ENCODE results near the gene DYNLRB2. TPM values are rescaled to one million over a fixed set of nuclear protein-coding genes. Genes with fewer than 3 reads are reported as not detected.

The DYNLRB2 gene
- not detected in 2 replicates for total RNA-seq (2014; rRNA removed; shearing (Covaris generic))

DNA sequence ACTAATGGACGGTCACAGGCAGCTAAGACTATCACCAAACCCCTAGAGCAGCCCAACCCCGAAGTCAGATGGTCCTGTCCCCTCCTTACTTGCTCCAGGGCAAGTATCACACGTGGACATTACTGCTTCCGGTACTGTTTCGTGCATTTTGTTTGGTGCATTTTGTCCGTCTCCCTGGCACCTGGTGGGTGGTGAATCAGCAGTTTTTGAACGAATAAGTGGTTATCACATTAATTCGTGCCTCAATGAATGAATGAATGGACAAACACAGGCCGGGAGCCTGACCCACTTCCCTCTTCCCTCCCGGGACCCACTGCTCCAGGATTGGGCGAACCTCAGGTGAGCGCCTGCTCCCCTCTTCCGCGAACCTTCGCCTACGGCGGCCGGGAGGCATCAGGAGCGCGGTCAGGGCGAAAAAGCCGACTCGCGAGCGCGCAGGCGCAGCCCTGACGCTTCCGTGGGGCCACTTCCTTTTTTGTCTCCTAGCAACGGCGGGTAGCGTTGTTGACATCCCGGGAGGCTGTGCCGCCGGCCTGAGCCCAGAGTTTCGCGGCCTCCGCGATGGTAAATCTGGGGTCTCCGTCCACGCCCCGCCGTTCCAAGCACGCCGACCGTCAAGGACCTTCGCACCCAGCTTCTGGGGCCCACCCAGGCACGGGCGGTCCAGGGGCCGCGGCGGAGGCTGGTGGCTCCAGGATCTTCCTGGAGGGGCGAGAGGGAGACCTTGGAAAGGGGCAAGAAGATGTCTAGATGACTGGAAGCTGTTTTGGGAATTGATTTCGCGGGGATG, at the start of gene DYNLRB2:
DYNLRB2 (plus strand) TSS at position 478 of the 790 bp plus-strand sequence; CDS start at position 562, 84 bp downstream.
- DNase-seq (ENCODE audit: low spot score): peak; percentile 61

GRCh38 chr16:80500116-80500859, 40.5 kb upstream of the DYNLRB2 start:
- no peak for DNase-seq (ENCODE audit: low spot score)

- no peak for DNase-seq (ENCODE audit: low spot score)
These were observed 39.8 kb upstream of the DYNLRB2 start for GRCh38 chr16:80500961-80501525.

DNA sequence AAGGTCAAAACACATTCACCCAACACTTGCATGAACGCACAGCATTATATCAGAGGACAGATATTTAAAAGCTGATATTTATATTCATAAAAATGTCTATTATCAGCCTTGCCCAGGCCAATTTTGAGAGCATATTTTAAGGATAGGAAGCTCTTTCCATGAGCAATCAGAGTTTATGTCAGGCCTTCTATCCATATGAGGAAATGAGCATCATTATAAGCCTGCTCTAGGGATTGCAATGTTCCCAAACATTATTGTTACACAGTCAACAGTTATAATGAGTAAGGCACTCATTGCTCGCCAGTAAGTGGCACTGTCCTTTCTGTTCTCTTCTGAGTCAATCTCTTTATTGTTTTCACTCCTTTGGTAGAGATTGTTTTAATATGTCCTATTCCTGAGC, 37.7 kb upstream of the DYNLRB2 start:
- no peak for DNase-seq (ENCODE audit: low spot score)

- no peak for DNase-seq (ENCODE audit: low spot score)
These were observed 33.3 kb upstream of the DYNLRB2 start for GRCh38 chr16:80507538-80507937.

DNA sequence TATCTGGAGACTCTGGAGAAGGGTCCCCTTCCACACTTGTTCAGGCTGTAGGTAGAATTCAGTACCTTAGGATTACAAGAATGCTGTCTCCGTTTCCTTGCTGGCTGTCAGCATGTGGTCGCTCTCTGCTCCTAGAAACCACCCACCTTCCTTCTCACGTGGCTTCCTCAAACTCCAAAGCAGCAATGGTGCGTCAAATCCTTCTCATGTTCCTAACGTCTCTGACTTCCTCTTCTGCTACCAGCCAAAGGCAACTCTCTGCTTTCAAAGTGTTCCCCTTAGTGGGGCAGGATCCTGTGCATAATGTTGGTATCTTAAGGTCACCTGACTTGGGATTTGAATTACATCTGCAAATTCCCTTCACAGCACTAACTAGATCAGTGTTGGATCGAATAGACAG, 30.9 kb upstream of the DYNLRB2 start:
- no peak for DNase-seq (ENCODE audit: low spot score)

GRCh38 chr16:80511824-80512592, 28.8 kb upstream of the DYNLRB2 start:
- no peak for DNase-seq (ENCODE audit: low spot score)

DNA sequence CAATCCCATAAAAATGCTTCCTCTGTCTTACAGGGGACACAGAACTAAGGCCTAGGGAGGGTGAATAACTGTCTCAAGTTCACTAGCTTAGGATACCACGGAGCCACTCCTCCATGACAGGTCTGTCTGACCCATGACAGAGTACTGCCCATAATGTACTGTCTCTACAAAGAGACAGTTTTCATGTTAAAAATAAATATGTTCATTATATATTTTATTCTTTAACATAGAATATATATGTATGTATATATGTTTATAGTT, 28.3 kb upstream of the DYNLRB2 start:
- no peak for DNase-seq (ENCODE audit: low spot score)

DNA sequence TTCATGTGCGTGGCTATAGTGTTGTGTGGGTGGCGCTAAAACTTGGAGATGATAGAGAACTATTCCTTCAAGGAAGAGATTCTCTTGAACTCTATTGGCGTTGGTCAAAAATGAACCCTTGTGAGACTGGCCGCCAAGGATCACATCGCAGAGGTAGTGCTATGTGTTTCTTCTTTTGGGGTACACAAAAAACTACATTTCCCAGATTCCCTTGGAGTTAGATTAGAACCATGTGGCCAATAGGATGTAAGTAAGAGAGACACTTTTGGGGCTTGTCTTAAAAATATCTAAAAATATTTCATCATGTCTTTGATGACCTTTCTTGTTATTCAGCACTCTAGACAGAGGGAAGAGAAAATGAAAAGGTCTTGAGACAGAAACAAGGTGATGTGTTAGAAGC, 25.4 kb upstream of the DYNLRB2 start:
- DNase-seq (ENCODE audit: low spot score): no peak

- no peak for DNase-seq (ENCODE audit: low spot score)
These were observed 22.9 kb upstream of the DYNLRB2 start for GRCh38 chr16:80517846-80518245.

- DNase-seq (ENCODE audit: low spot score): no peak
These were observed 22.4 kb upstream of the DYNLRB2 start for GRCh38 chr16:80518436-80518835.

DNA sequence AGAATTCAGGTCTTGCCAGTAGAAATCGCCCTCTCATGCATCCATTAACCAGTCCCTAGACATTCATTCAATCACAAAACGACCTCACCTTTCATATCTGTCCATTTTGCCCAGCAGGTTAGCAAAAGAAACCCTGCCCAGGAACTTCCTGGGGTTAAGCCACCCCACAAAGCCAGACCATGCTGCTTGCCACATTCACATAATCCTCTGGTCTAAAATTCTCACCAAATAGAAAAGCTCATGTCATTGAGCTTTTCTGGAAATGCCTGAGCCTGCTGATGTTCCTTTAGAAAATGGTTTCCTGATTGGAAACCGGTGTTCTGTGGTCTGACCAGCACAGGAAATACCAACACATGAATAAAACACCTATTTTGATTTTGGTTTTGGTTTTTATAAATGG, 21.6 kb upstream of the DYNLRB2 start:
- no peak for DNase-seq (ENCODE audit: low spot score)

DNA sequence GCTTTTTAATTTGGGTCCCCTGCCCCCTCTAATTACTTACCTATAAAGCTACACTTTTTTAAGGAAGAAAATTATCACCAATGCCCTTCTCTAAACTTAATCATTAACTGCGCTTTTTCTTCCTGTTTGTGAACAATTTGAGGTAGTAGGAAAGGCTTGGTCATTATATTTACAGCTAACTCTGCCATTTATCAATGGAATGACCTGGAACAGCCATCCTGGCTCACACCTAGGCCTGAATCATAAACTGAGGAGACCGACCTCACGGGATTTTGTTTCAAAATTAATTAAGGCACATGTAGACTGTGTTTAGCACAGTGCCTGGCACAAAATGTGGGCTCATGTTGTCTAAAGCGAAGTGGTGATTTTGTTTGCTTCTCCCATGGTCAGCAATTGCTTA, 15.4 kb upstream of the DYNLRB2 start:
- DNase-seq (ENCODE audit: low spot score): no peak

DNA sequence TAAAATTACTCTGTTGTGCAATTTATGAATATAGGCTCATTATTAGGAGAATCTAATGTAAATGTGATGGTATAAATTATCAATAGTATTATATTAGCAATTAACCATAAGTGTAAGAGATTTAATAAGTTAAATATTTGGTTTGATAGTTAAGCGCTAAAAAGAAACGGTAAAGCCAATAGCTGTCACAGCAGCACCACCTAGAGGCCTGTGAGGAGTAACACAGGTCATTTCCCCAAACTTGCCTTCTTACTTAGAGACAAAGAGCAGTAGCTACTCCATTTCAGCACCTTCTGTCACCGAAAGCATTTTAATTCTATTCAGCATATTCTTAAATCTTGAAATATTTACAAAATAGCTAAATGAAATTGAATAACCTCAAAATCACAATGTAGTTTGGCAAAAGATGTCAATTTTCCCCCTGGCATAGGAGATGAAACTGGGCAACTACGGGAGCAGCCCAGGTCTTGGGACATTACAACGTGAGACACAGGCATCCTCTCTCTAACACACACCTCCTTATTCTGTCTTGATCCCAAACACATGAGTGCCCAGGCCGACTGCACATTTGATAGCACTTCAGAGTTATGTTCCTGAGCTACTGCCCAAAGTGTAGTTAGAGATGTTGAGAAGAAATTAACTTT, 14.3 kb upstream of the DYNLRB2 start:
- peak; percentile 74 for DNase-seq (ENCODE audit: low spot score)

GRCh38 chr16:80527297-80527696, 13.5 kb upstream of the DYNLRB2 start:
- DNase-seq (ENCODE audit: low spot score): peak; percentile 49

DNA sequence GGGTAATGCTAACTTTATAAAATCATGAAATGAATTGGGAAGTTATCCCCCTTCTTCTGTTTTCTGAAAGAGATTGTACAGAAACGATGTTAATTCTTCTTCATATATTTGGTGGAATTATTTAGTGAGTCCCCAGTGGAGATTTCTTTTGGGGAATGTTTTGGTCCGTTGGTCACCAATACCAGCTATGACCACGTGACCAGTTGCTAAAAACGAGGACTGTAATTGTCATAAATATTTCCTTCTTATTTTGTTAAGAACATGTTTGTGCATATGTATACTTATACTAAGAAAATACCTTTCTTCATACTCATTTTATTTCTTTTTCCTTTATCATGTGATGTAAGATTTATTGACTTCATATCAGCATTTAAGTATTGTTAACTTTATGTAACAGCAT, 10.3 kb upstream of the DYNLRB2 start:
- DNase-seq (ENCODE audit: low spot score): no peak

DNA sequence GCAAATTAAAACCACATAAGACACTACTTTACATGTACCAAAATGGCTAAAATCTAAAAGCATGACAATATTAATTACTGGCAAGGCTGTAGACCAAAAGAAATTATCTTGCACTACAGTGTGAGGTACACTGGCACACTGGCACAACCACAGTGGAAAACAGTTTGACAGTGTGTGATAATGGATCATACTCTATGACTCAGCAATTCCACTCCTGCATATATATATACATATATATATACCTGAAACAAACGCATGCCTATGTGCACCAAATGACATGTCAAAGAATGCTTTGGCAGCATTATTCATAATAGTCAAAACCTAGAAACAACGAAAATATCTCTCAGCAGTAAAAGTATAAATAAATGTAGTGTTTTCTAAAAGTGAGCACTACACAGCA, 4.6 kb upstream of the DYNLRB2 start:
- DNase-seq (ENCODE audit: low spot score): no peak

DNA sequence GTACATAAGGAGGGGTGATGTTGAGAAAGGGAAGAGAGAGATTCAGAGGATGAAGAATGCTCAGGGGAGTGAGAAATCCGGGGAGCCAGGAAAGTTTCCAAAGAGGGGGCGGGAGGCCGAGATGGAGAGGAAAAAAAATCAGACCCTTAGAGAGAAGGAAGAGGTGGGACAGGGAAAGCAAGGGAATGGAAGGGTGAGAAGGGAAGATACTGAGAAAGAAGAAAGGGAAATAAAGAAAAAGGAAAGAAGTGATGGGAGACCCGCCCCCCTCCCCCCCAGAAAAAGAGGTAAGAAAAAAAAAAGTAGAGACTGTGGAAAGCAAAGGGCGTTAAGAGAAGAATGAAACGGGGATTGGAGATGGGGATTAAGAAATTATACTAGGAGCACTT, 507 bp downstream of the DYNLRB2 start:
- DNase-seq (ENCODE audit: low spot score): no peak

DNA sequence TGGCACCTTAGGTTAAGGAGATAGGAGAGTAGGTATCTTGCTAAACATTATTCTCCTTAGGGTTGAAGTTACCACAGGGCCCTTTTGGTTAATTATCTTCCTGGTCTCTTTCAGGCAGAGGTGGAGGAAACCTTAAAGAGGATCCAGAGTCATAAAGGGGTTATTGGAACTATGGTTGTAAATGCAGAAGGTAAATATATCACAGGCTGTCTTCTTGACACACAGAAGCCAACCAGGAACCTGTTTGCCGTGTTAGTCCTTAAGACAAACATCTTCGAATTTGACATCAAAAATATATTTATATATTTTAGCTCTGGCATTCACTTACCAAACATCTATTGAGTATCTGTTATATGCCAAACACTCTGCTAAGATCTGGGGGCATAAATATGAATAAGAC, 2.4 kb downstream of the DYNLRB2 start:
- DNase-seq (ENCODE audit: low spot score): no peak

- DNase-seq (ENCODE audit: low spot score): no peak
These were observed 3.5 kb downstream of the DYNLRB2 start for GRCh38 chr16:80544326-80544725.

- no peak for DNase-seq (ENCODE audit: low spot score)
These were observed 5.5 kb downstream of the DYNLRB2 start for GRCh38 chr16:80546249-80546648.

DNA sequence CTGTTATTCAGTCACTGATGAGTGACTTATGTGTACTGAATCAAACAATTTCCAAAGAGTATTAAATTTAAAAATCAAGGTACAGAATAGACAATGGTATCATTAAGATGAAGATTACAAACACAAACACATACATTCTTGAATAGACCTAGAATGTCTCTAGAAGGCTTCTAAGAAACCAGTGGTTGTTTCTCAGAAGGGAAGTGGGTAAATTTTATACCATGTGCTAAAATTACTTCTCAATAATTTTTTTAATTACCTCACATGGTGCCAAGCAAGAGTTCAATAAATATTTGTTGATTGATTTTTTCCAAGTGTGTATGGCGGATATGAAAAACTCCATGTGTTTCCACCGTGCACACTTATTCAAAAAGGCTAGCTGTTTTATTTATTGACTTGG, 6.4 kb downstream of the DYNLRB2 start:
- DNase-seq (ENCODE audit: low spot score): no peak

Data from HT-29 (cell line).